Measurements from ENCODE around the gene KNDC1. TPM values are rescaled to one million over a fixed set of nuclear protein-coding genes. Genes with fewer than 3 reads are reported as not detected.

The KNDC1 gene
- total RNA-seq, 5 donors from 2014 or later (not counting 1 experiment from before 2014, with no cell fraction given), result 0.09 to 1.2 (median 0.35) TPM

DNA sequence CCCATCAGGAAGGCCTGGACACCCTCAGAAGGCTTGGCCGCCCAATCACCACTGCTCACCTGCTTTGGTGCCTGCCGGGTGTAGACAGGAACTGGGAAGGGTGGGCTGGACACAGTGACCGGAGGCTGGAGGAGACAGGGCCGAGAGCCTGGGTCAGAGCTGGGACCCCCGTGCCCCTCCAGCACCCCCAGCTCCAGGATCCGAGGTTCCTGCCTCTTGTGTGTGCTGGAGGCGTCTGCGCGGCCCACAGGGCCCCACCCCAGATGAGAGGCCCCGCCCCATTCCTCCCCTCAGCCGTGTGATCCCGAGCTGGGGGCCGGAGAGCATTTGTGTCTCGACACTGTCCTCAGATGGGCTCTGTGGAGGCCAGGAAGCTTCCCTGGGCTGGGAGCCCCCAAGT, 107.3 kb downstream of the KNDC1 start:
- ChIA-PET CTCF (no interaction called here), POLR2A (interaction anchor here in 1 of 2 donors (0.6 to 1.1 kb wide), 2 partner anchors 8 to 91 kb away, joined by 5 to 9 read pairs; partner anchors contain the start of gene FUOM)
- Histone ChIP-seq H3K36me3 (ENCODE audit: control insufficient read depth in 2 of 2, extremely low read depth in 1 of 2, insufficient read depth in 1 of 2, low read length in 1 of 2) (peaks cover 20 to 46% of the 10 kb centered on the region in 2 donors), H3K27ac (ENCODE audit: low read length) (no peak overlapping the region), H3K27me3 (replicated peaks in 1 of 2; ENCODE audit: control insufficient read depth in 2 of 2, extremely low read depth in 1 of 2, insufficient read depth in 2 of 2, low read length in 1 of 2) (no peaks in the 10 kb centered on the region), H3K4me1 (ENCODE audit: control insufficient read depth in 1 of 2, extremely low read depth in 1 of 2, insufficient read depth in 2 of 2, low read length in 2 of 2) (peaks cover 17 to 33% of the 10 kb centered on the region in 2 experiments), H3K9me3 (no peaks in the 10 kb centered on the region), H3K4me3 (ENCODE audit: control insufficient read depth in 1 of 2, extremely low read depth in 1 of 2, low read length in 1 of 2) (no peak overlapping the region)
- Mint-ChIP-seq H3K27me3 (no peaks in the 10 kb centered on the region), H3K27ac (no peak overlapping the region), H3K9me3 (no peaks in the 10 kb centered on the region), H3K4me1 (peaks cover 28 to 37% (median 34%) of the 10 kb centered on the region in 3 donors), H3K36me3 (peaks cover 5% of the 10 kb centered on the region), H3K4me3 (no peak overlapping the region)
- WGBS (ENCODE audit: insufficient coverage), result 93% methylated on average over 8 of the region's 14 CpGs
- ATAC-seq (replicated peaks in 1 of 4) (no peak), DNase-seq (no peak)

DNA sequence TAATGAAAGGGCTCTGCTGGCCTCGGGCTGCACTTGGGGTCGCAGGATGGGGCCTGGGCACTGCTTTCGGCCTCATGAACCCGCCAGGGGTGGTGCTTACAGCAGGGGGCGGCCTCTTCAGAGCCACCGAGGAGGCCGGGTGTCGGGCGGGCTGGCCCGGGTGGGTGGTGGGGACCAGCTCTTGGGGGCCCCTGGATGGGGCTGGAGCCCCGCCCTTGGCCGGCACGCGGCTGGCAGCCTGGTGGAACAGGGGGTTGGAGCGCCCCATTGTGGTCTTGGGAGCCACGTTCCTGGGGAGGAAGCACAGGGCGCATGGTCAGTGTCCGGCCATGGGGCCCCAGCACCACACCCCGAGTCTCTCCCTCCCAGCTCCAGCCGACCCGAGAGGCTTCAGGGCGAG, 107.8 kb downstream of the KNDC1 start:
- Histone ChIP-seq H3K27ac (ENCODE audit: low read length) (no peak overlapping the region), H3K4me1 (ENCODE audit: control insufficient read depth in 1 of 2, extremely low read depth in 1 of 2, insufficient read depth in 2 of 2, low read length in 2 of 2) (peaks cover 12 to 28% of the 10 kb centered on the region in 2 experiments), H3K36me3 (ENCODE audit: control insufficient read depth in 2 of 2, extremely low read depth in 1 of 2, insufficient read depth in 1 of 2, low read length in 1 of 2) (peaks cover 20 to 47% of the 10 kb centered on the region in 2 donors), H3K4me3 (ENCODE audit: control insufficient read depth in 1 of 2, extremely low read depth in 1 of 2, low read length in 1 of 2) (no peak overlapping the region), H3K27me3 (replicated peaks in 1 of 2; ENCODE audit: control insufficient read depth in 2 of 2, extremely low read depth in 1 of 2, insufficient read depth in 2 of 2, low read length in 1 of 2) (no peaks in the 10 kb centered on the region), H3K9me3 (no peaks in the 10 kb centered on the region)
- Mint-ChIP-seq H3K9me3 (no peaks in the 10 kb centered on the region), H3K4me1 (peaks cover 23 to 31% (median 29%) of the 10 kb centered on the region in 3 donors), H3K36me3 (peaks cover 5% of the 10 kb centered on the region), H3K27me3 (no peaks in the 10 kb centered on the region), H3K27ac (no peak overlapping the region), H3K4me3 (no peak overlapping the region)
- no peak for DNase-seq
- 97% methylated on average over 12 of the region's 22 CpGs for WGBS (ENCODE audit: insufficient coverage)
- ChIA-PET CTCF (no interaction called here), POLR2A (no interaction called here)
- no peak for ATAC-seq (replicated peaks in 1 of 4)

DNA sequence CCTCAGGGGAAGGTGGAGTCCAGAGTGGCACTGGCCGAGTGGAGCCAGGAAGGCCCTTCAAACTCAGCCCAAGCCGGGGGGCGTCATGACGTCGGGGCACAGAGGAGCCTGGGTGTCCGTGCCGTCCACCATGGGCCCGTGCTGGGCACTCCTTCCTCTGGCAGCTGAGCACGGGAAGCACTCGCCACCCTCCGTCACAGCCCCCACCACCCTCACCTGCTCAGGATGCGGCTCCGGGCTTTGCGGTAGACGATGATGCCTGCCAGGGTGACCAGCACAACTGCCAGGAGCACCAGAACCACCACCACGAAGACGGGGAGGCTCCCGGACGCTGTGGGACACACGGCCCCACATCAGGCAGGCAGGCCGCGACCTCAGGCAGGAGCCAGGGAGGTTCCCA, 108.5 kb downstream of the KNDC1 start:
- H3K4me1 Mint-ChIP-seq, result peaks cover 18 to 24% (median 22%) of the 10 kb centered on the region in 3 donors
- CTCF ChIA-PET, result no interaction called here
- POLR2A ChIA-PET, result no interaction called here
- Histone ChIP-seq H3K4me1 (ENCODE audit: control insufficient read depth in 1 of 2, extremely low read depth in 1 of 2, insufficient read depth in 2 of 2, low read length in 2 of 2) (peaks cover 7 to 25% of the 10 kb centered on the region in 2 experiments), H3K9me3 (no peaks in the 10 kb centered on the region), H3K4me3 (ENCODE audit: control insufficient read depth in 1 of 2, extremely low read depth in 1 of 2, low read length in 1 of 2) (no peak overlapping the region), H3K36me3 (ENCODE audit: control insufficient read depth in 2 of 2, extremely low read depth in 1 of 2, insufficient read depth in 1 of 2, low read length in 1 of 2) (peaks cover 20 to 53% of the 10 kb centered on the region in 2 donors), H3K27ac (ENCODE audit: low read length) (no peak overlapping the region), H3K27me3 (replicated peaks in 1 of 2; ENCODE audit: control insufficient read depth in 2 of 2, extremely low read depth in 1 of 2, insufficient read depth in 2 of 2, low read length in 1 of 2) (no peaks in the 10 kb centered on the region)
- DNase-seq (no peak), ATAC-seq (replicated peaks in 1 of 4) (no peak)
- H3K4me3 Mint-ChIP-seq, result no peak overlapping the region
- no peaks in the 10 kb centered on the region for H3K9me3 Mint-ChIP-seq
- no peak overlapping the region for H3K27ac Mint-ChIP-seq
- H3K27me3 Mint-ChIP-seq, result no peaks in the 10 kb centered on the region
- H3K36me3 Mint-ChIP-seq, result peaks cover 5% of the 10 kb centered on the region
- WGBS (ENCODE audit: insufficient coverage), result 92% methylated on average over 22 of the region's 22 CpGs

DNA sequence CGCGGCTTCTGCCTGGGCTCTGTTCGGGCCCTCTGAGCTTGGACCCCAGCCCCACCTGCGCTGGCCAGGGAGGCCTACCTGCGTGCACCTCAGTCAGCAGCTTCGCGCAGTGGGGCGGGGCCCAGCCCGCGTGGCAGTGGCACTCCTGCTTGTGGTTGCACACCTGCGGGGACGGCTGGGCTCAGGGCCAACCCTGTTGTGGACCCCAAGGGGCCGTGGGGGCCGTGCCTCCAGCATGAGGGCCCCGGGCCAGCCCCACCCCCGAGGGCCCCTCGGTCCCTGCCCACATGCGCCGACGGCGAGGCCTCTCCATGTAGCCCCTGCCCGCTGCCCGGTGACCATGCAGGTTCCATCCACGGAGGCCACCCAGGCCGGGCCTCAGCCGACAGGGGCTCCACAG, 109.3 kb downstream of the KNDC1 start:
- ChIA-PET POLR2A (no interaction called here), CTCF (no interaction called here)
- ATAC-seq (replicated peaks in 1 of 4), result no peak
- Histone ChIP-seq H3K27me3 (replicated peaks in 1 of 2; ENCODE audit: control insufficient read depth in 2 of 2, extremely low read depth in 1 of 2, insufficient read depth in 2 of 2, low read length in 1 of 2) (no peaks in the 10 kb centered on the region), H3K27ac (ENCODE audit: low read length) (no peak overlapping the region), H3K4me1 (ENCODE audit: control insufficient read depth in 1 of 2, extremely low read depth in 1 of 2, insufficient read depth in 2 of 2, low read length in 2 of 2) (peaks cover under 1 to 24% of the 10 kb centered on the region in 2 experiments), H3K9me3 (no peaks in the 10 kb centered on the region), H3K4me3 (ENCODE audit: control insufficient read depth in 1 of 2, extremely low read depth in 1 of 2, low read length in 1 of 2) (no peak overlapping the region), H3K36me3 (ENCODE audit: control insufficient read depth in 2 of 2, extremely low read depth in 1 of 2, insufficient read depth in 1 of 2, low read length in 1 of 2) (peaks cover 20 to 59% of the 10 kb centered on the region in 2 donors)
- Mint-ChIP-seq H3K36me3 (peaks cover 5% of the 10 kb centered on the region), H3K27ac (no peak overlapping the region), H3K27me3 (no peaks in the 10 kb centered on the region), H3K4me3 (no peak overlapping the region), H3K9me3 (no peaks in the 10 kb centered on the region), H3K4me1 (peaks cover 10 to 16% (median 14%) of the 10 kb centered on the region in 3 donors)
- 87% methylated on average over 26 of the region's 26 CpGs for WGBS (ENCODE audit: insufficient coverage)
- DNase-seq, result no peak

DNA sequence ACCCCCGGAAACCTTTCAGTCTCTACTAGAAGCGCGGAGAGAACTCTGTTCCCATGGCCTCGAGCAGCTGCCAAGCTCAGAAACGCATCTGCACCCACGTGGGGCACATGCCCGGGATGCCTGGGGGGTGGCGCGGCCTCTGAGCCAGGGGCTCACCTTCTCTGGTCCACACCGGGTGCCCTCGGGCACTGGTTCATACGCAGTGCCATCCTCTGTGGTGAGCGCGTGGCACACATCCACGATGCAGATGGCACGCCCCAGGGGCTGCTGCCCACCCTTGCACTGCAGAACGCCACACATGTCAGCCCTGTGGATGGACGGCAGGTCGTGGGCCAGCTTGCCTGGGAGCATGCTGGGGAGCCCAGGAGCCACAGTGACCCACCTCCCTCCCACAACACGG, 110.2 kb downstream of the KNDC1 start:
- H3K36me3 ChIP-seq (ENCODE audit: control insufficient read depth in 2 of 2, extremely low read depth in 1 of 2, insufficient read depth in 1 of 2, low read length in 1 of 2), result peaks cover 20 to 59% of the 10 kb centered on the region in 2 donors
- H3K27ac ChIP-seq (ENCODE audit: low read length), result no peak overlapping the region
- peaks cover 5 to 24% of the 10 kb centered on the region in 2 experiments for H3K4me1 ChIP-seq (ENCODE audit: control insufficient read depth in 1 of 2, extremely low read depth in 1 of 2, insufficient read depth in 2 of 2, low read length in 2 of 2)
- DNase-seq (no peak), ATAC-seq (replicated peaks in 1 of 4) (no peak)
- H3K36me3 Mint-ChIP-seq, result peaks cover 5% of the 10 kb centered on the region
- no peak overlapping the region for H3K4me3 ChIP-seq (ENCODE audit: control insufficient read depth in 1 of 2, extremely low read depth in 1 of 2, low read length in 1 of 2)
- H3K27ac Mint-ChIP-seq, result no peak overlapping the region
- WGBS (ENCODE audit: insufficient coverage), result 88% methylated on average over 20 of the region's 20 CpGs
- H3K9me3 Mint-ChIP-seq, result no peaks in the 10 kb centered on the region
- H3K9me3 ChIP-seq, result no peaks in the 10 kb centered on the region
- no peaks in the 10 kb centered on the region for H3K27me3 Mint-ChIP-seq
- no peak overlapping the region for H3K4me3 Mint-ChIP-seq
- POLR2A ChIA-PET, result no interaction called here
- CTCF ChIA-PET, result no interaction called here
- no peaks in the 10 kb centered on the region for H3K27me3 ChIP-seq (replicated peaks in 1 of 2; ENCODE audit: control insufficient read depth in 2 of 2, extremely low read depth in 1 of 2, insufficient read depth in 2 of 2, low read length in 1 of 2)
- H3K4me1 Mint-ChIP-seq, result peaks cover 11 to 16% (median 12%) of the 10 kb centered on the region in 3 donors

DNA sequence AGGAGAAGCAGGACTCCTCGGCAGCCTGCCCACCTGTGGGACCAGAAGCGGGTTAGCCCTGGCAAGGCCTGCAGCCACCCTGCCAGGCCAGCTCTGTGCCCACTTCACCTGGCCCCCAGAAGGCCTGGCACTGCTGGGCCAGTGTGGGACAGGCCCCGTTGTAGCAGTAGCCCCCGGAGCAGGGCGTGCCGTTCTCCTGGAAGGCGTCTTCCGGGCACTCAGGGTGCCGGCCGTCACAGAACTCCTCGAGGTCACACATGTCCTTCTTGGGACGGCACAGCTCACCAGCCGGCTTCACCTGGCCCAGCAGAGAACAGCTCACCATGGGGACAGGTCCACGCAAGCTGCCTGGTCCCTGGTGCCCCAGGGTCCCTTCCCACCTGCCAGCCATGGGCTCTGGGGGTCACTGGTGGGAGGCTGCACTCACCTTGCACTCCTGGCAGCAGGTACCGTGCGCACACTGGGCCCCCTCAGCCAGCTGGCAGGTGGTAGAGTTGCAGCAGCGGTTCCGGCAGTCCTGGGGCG, 110.8 kb downstream of the KNDC1 start:
- CTCF ChIA-PET, result no interaction called here

More for the DNA sequence above, 110.8 kb downstream of the KNDC1 start:
- H3K27ac Mint-ChIP-seq, result no peak overlapping the region
- H3K36me3 Mint-ChIP-seq, result peaks cover 5% of the 10 kb centered on the region
- H3K4me1 ChIP-seq (ENCODE audit: control insufficient read depth in 1 of 2, extremely low read depth in 1 of 2, insufficient read depth in 2 of 2, low read length in 2 of 2), result peaks cover 10 to 26% of the 10 kb centered on the region in 2 experiments
- no peaks in the 10 kb centered on the region for H3K27me3 Mint-ChIP-seq
- H3K9me3 ChIP-seq, result no peaks in the 10 kb centered on the region
- H3K4me3 Mint-ChIP-seq, result no peak overlapping the region
- DNase-seq (no peak), ATAC-seq (replicated peaks in 1 of 4) (no peak)
- no peaks in the 10 kb centered on the region for H3K9me3 Mint-ChIP-seq
- peaks cover 11 to 15% (median 13%) of the 10 kb centered on the region in 3 donors for H3K4me1 Mint-ChIP-seq
- POLR2A ChIA-PET, result no interaction called here
- no peaks in the 10 kb centered on the region for H3K27me3 ChIP-seq (replicated peaks in 1 of 2; ENCODE audit: control insufficient read depth in 2 of 2, extremely low read depth in 1 of 2, insufficient read depth in 2 of 2, low read length in 1 of 2)
- H3K36me3 ChIP-seq (ENCODE audit: control insufficient read depth in 2 of 2, extremely low read depth in 1 of 2, insufficient read depth in 1 of 2, low read length in 1 of 2), result peaks cover 20 to 59% of the 10 kb centered on the region in 2 donors
- 96% methylated on average over 19 of the region's 19 CpGs for WGBS (ENCODE audit: insufficient coverage)
- no peak overlapping the region for H3K27ac ChIP-seq (ENCODE audit: low read length)
- no peak overlapping the region for H3K4me3 ChIP-seq (ENCODE audit: control insufficient read depth in 1 of 2, extremely low read depth in 1 of 2, low read length in 1 of 2)
